K562 (cell line): ENCODE data around the gene MAPK4. TPM values are rescaled to one million over a fixed set of nuclear protein-coding genes. Genes with fewer than 3 reads are reported as not detected.

Experiments used
- ATAC-seq: fragments of 200-7000 bp; cut with Tn5 transposase; 3 replicates; pipeline ENCODE4 v1.9.1; 2020; ENCODE audit warnings: moderate library complexity
- BruUV-seq: library from RNA; stranded (reverse); fragments of 400-500 nt; replicated peaks from 2 replicates; lab custom pipeline; 2021; lab: Mats Ljungman, UMichigan
- CTCF ChIA-PET: fragments of 300-600 bp; formaldehyde crosslinking; extraction: SDS; loops from one replicate; lab custom pipeline; 2021; ENCODE audit warnings: low intra/inter-chr PET ratio; lab: Yijun Ruan, JAX
- POLR2A ChIA-PET: fragments of 300-600, 350-650 bp; sonication (Branson Sonifier 250); formaldehyde crosslinking; extraction: SDS; loops from one replicate; lab custom pipeline; 2021; ENCODE audit warnings: antibody characterized with exemption, inconsistent platforms; lab: Yijun Ruan, JAX
- DNase-seq, 4 experiments: peaks; one replicate each; pipeline versions ENCODE4 v3.0.0 to v3.0.0-alpha.2; 2011 to 2018; ENCODE audit warnings: low spot score in 3 of 4, mixed read lengths in 3 of 4; ENCODE audit errors: extremely low read depth in 1 of 4
- FAIRE-seq: peaks from 2 replicates; lab custom pipeline; 2011; peaks lifted over from hg19 to GRCh38; lab: Jason Lieb, UNC
- H2AFZ ChIP-seq: 2 replicates; pipeline ENCODE4 v1.6.0; 2011; ENCODE audit warnings: low read depth, low read length, control low read depth, inconsistent platforms
- H3K27ac ChIP-seq: fragments of 200-600 bp; 3 replicates; pipeline ENCODE4 v1.8.0; 2011; ENCODE audit warnings: low read depth, mild to moderate bottlenecking, control low read depth, inconsistent platforms, low read length, moderate library complexity, mixed read lengths; ENCODE audit errors: extremely low read depth
- H3K27me3 ChIP-seq, 2 experiments: fragments of 300-600 bp in 1 of 2; 2 replicates in 1 of 2; 3 replicates in 1 of 2; pipeline versions ENCODE4 v1.6.0 to v1.8.0; 2011; ENCODE audit warnings: inconsistent platforms in 2 of 2, low read length in 2 of 2, mild to moderate bottlenecking in 1 of 2, mixed read lengths in 1 of 2, moderate library complexity in 1 of 2; ENCODE audit not compliant: control insufficient read depth in 2 of 2, insufficient read depth in 2 of 2
- H3K36me3 ChIP-seq: fragments of 300-600 bp; 3 replicates; pipeline ENCODE4 v1.8.0; 2011; ENCODE audit warnings: mild to moderate bottlenecking, low read length, inconsistent platforms; ENCODE audit not compliant: control insufficient read depth, insufficient read depth
- H3K4me1 ChIP-seq, 2 experiments: fragments of 200-600 bp in 1 of 2; replicated peaks in 1 of 2; 2 replicates in 1 of 2; 3 replicates in 1 of 2; pipeline versions ENCODE4 v1.5.1 to v1.8.0; 2011; ENCODE audit warnings: inconsistent platforms in 2 of 2, low read length in 2 of 2, mild to moderate bottlenecking in 1 of 2, mixed read lengths in 1 of 2, moderate library complexity in 1 of 2; ENCODE audit not compliant: control insufficient read depth in 2 of 2, insufficient read depth in 2 of 2
- H3K4me2 ChIP-seq: 2 replicates; pipeline ENCODE4 v1.6.1; 2011; ENCODE audit warnings: low read length, control low read depth, inconsistent platforms, mixed read lengths; ENCODE audit not compliant: insufficient read depth
- H3K4me3 ChIP-seq: fragments of 200-600 bp; sonication (generic), shearing (Covaris generic); 2 replicates; pipeline ENCODE4 v1.5.1; 2016; ENCODE audit warnings: control low read depth, inconsistent platforms
- H3K79me2 ChIP-seq: fragments of 200-600 bp; 3 replicates; pipeline ENCODE4 v1.8.0; 2011; ENCODE audit warnings: low read length, inconsistent platforms; ENCODE audit not compliant: control insufficient read depth, insufficient read depth
- H3K9ac ChIP-seq, 2 experiments: 2 replicates each; pipeline versions ENCODE4 v1.6.0 to v1.6.1; 2011; ENCODE audit warnings: low read depth in 2 of 2, low read length in 2 of 2, control low read depth in 1 of 2, inconsistent platforms in 1 of 2, mild to moderate bottlenecking in 1 of 2, mixed read lengths in 1 of 2; ENCODE audit not compliant: insufficient read depth in 1 of 2
- H3K9me1 ChIP-seq: one replicate; pipeline ENCODE4 v1.6.0; 2011; ENCODE audit warnings: inconsistent platforms, mild to moderate bottlenecking, low read length, moderate library complexity; ENCODE audit not compliant: control insufficient read depth, insufficient read depth
- H3K9me3 ChIP-seq: replicated peaks from 2 replicates; pipeline ENCODE4 v1.5.1; 2011; ENCODE audit warnings: low read depth, low read length, inconsistent platforms; ENCODE audit not compliant: control insufficient read depth, insufficient read depth
- H4K20me1 ChIP-seq: replicated peaks from 2 replicates; pipeline ENCODE4 v1.6.1; 2011; ENCODE audit warnings: low read length, inconsistent platforms, mixed read lengths; ENCODE audit not compliant: control insufficient read depth, insufficient read depth
- CAMTA2 ChIP-seq: fragments of 250-450 bp; sonication (Bioruptor Pico); conservative IDR thresholded peaks from 2 replicates; pipeline ENCODE4 v1.5.1; 2022
- ELF1 ChIP-seq: fragments of 200-800 bp; sonication (Bioruptor generic); IDR thresholded peaks from 2 replicates; pipeline ENCODE4 v1.6.1; 2016; ENCODE audit warnings: missing genetic modification characterization, missing compliant biosample characterization
- KAT8 ChIP-seq: fragments of 450-650 bp; IDR thresholded peaks from 2 replicates; pipeline ENCODE4 v1.6.1; 2016; ENCODE audit warnings: low read depth, mild to moderate bottlenecking
- NBN ChIP-seq: fragments of 450-650 bp; IDR thresholded peaks from 2 replicates; pipeline ENCODE4 v1.6.1; 2016; ENCODE audit warnings: low read depth, mild to moderate bottlenecking
- SMAD1 ChIP-seq: fragments of 150-350 bp; IDR thresholded peaks from 2 replicates; pipeline ENCODE4 v1.6.1; 2014; ENCODE audit warnings: low read length, low read depth; ENCODE audit not compliant: partially characterized antibody
- TEAD2 ChIP-seq: fragments of 450-650 bp; IDR thresholded peaks from 2 replicates; pipeline ENCODE4 v1.6.1; 2016; ENCODE audit warnings: missing genetic modification characterization, control low read depth, missing compliant biosample characterization
- ZBTB34 ChIP-seq: fragments of 250-450 bp; sonication (Bioruptor Pico); IDR thresholded peaks from 2 replicates; pipeline ENCODE4 v1.8.0; 2021; ENCODE audit warnings: mild to moderate bottlenecking, moderate library complexity
- WGBS: fragments of 100-300 bp; shearing (Covaris generic); methylation state at CpG from one replicate; pipeline ENCODE4 v1.1.6; 2016; ENCODE audit warnings: low coverage, mixed read lengths; ENCODE audit not compliant: insufficient coverage; ENCODE audit errors: missing lambda C conversion rate; 5-methylcytosine and 5-hydroxymethylcytosine counted together
- in situ Hi-C: fragments of 300-500 bp; cut with MboI; formaldehyde crosslinking; loops from 4 replicates; pipeline ENCODE4 v1.15.0; 2018; ENCODE audit warnings: inconsistent platforms, mixed read lengths
- intact Hi-C: fragments of 100-400 bp; cut with micrococcal nuclease; formaldehyde crosslinking; loops from 2 replicates; pipeline ENCODE4 v1.14.2; 2022
- polyA plus RNA-seq, 8 experiments: library from polyadenylated mRNA; depleted of rRNA in 4 of 8; stranded (reverse) in 5 of 8; unstranded in 3 of 8; fragments of >200 nt; fragmentation: Nextera tagmentation in 2 of 8; fragmentation: Illumina TruSeq in 1 of 8; extraction: Ambion mirVana in 2 of 8; extraction: Trizol in 1 of 8; gene quantifications; 2 replicates each; pipeline versions ENCODE4 v1.2.1 to v1.2.3, GENCODE V29; 2011 to 2014; ENCODE audit warnings: inconsistent platforms in 1 of 8, missing spikeins in 1 of 8
- total RNA-seq, 7 experiments: library from RNA; depleted of rRNA in 6 of 7; stranded (reverse); fragments of >200 nt in 6 of 7; fragmentation: Illumina TruSeq in 2 of 7; extraction: Trizol in 2 of 7; gene quantifications; 2 replicates each; pipeline versions ENCODE4 v1.2.1 to v1.2.3, GENCODE V29; 2011 to 2021; ENCODE audit warnings: low replicate concordance in 1 of 7

The MAPK4 gene
- total and polyA plus RNA-seq, 9 of the 15 experiments (the other 6 are each of a cell fraction or from before 2014, with no cell fraction given) = not detected

GRCh38 chr18:50627594-50628532 lies 68.0 kb downstream of the MAPK4 start:
- WGBS = 2% methylated on average over 15 of the region's 16 CpGs

More at GRCh38 chr18:50627594-50628532, 68.0 kb downstream of the MAPK4 start:
- H3K9ac ChIP-seq = no peak overlapping the region
- H4K20me1 ChIP-seq = 0 out of 2 replicates have a peak, but pooled peaks cover 3% of the 10 kb centered on the region
- ChIA-PET CTCF (no interaction called here), POLR2A (no interaction called here)
- H3K4me3 ChIP-seq = no peak overlapping the region
- BruUV-seq = no TSS peak
- in situ Hi-C loops (no loop called here), intact Hi-C loops (no loop called here)
- no peaks in the 10 kb centered on the region for H3K9me3 ChIP-seq
- H3K4me2 ChIP-seq = no peak overlapping the region
- no peaks in the 10 kb centered on the region for H3K36me3 ChIP-seq
- no peak overlapping the region for H3K27ac ChIP-seq
- no peaks in the 10 kb centered on the region for H3K79me2 ChIP-seq
- peaks cover 0 to 8% of the 10 kb centered on the region in 2 experiments; a peak in 4 of 5 replicates for H3K27me3 ChIP-seq
- TF ChIP-seq CAMTA2 (CRISPR knock-in tag) (no peak), TEAD2 (tag) (no peak), KAT8 (no peak), ELF1 (tag) (no peak), NBN (no peak), ZBTB34 (CRISPR knock-in tag) (no peak), SMAD1 (no peak)
- H3K4me1 ChIP-seq = no peaks in the 10 kb centered on the region
- H2AFZ ChIP-seq = no peak overlapping the region
- DNase-seq (no peak), ATAC-seq (no peak), FAIRE-seq (no peak)
- H3K9me1 ChIP-seq = no peaks in the 10 kb centered on the region
